Measurements from ENCODE around the gene FAM20C. TPM values are rescaled to one million over a fixed set of nuclear protein-coding genes. Genes with fewer than 3 reads are reported as not detected.

The FAM20C gene
- total RNA-seq, 3 donors from 2014 or later (not counting 1 experiment from before 2014, with no cell fraction given), result 1.2 to 8.6 (median 3.9) TPM

DNA sequence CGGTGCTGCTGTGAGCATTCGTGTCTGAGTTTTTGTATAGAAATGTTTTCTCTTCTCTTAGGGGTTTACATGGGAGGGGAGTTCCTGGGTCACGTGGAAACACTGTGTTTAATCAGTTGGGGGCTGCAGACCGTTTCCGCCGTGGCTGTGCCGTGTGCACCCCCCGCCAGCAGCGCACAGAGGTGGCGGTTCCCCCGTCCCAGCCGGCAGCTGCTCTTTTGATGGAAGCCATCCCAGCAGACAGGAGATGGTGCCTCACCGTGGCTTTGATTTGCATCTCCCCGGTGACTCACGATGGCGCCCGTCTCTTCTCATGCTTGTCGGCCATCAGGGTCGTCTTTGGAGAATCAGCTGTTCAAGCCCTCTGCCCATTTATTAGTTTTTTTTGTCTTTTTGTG lies 62.7 kb downstream of the FAM20C start:
- no peak overlapping the region for H3K27ac Mint-ChIP-seq
- WGBS (ENCODE audit: insufficient coverage), result 86% methylated on average over 19 of the region's 19 CpGs
- Histone ChIP-seq H3K27me3 (ENCODE audit: control insufficient read depth, insufficient read depth, low read length) (no peaks in the 10 kb centered on the region), H3K9me3 (ENCODE audit: control insufficient read depth, insufficient read depth, low read length) (no peaks in the 10 kb centered on the region), H3K36me3 (ENCODE audit: control insufficient read depth, insufficient read depth, low read length) (no peaks in the 10 kb centered on the region), H3K27ac (ENCODE audit: low read length) (no peak overlapping the region), H3K4me1 (ENCODE audit: control insufficient read depth, insufficient read depth, low read length) (no peaks in the 10 kb centered on the region), H3K4me3 (ENCODE audit: low read length) (no peak overlapping the region)
- TF ChIP-seq, protein P1, sequence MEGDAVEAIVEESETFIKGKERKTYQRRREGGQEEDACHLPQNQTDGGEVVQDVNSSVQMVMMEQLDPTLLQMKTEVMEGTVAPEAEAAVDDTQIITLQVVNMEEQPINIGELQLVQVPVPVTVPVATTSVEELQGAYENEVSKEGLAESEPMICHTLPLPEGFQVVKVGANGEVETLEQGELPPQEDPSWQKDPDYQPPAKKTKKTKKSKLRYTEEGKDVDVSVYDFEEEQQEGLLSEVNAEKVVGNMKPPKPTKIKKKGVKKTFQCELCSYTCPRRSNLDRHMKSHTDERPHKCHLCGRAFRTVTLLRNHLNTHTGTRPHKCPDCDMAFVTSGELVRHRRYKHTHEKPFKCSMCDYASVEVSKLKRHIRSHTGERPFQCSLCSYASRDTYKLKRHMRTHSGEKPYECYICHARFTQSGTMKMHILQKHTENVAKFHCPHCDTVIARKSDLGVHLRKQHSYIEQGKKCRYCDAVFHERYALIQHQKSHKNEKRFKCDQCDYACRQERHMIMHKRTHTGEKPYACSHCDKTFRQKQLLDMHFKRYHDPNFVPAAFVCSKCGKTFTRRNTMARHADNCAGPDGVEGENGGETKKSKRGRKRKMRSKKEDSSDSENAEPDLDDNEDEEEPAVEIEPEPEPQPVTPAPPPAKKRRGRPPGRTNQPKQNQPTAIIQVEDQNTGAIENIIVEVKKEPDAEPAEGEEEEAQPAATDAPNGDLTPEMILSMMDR (IDR thresholded peaks at IDR 0.05), result no peak
- H3K9me3 Mint-ChIP-seq, result no peaks in the 10 kb centered on the region
- H3K27me3 Mint-ChIP-seq (ENCODE audit: low read depth in 2 of 2), result peaks cover 0 to 3% of the 10 kb centered on the region in 2 donors
- no peak for ATAC-seq
- H3K4me3 Mint-ChIP-seq, result no peak overlapping the region
- H3K36me3 Mint-ChIP-seq, result no peaks in the 10 kb centered on the region
- DNase-seq, result no peak
- intact Hi-C loops (cut with micrococcal nuclease), result no loop called here
- no peaks in the 10 kb centered on the region for H3K4me1 Mint-ChIP-seq

DNA sequence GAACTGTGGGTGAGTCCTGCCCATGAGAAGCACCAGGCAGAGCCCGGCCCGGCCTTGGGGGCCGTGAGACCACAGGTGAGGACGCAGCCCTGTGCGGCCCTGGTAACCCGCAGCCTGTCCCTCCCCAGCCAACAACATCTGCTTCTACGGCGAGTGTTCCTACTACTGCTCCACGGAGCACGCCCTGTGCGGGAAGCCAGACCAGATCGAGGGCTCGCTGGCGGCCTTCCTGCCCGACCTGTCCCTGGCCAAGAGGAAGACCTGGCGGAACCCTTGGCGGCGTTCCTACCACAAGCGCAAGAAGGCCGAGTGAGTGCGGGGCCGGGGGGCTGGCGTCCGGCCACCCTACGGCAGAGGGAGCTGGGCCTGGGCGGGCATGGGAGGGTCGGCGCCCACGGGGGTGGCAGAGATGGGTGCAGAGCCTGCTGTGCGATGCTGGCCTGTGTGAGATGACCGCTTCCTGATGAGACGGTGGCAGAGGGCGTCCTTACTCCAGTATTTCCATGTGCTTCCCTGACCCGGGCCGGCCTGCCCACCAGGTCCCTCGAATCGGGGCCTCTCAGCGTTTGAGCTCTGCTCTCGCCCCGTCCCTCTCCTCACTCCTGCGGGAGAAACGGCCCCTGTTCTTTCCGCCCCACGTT lies 63.5 kb downstream of the FAM20C start:
- Mint-ChIP-seq H3K4me3 (no peak overlapping the region), H3K36me3 (no peaks in the 10 kb centered on the region), H3K9me3 (no peaks in the 10 kb centered on the region), H3K27ac (no peak overlapping the region), H3K27me3 (ENCODE audit: low read depth in 2 of 2) (peaks cover 0 to 3% of the 10 kb centered on the region in 2 donors), H3K4me1 (no peaks in the 10 kb centered on the region)
- no peaks in the 10 kb centered on the region for H3K4me1 ChIP-seq (ENCODE audit: control insufficient read depth, insufficient read depth, low read length)
- 94% methylated on average over 44 of the region's 44 CpGs for WGBS (ENCODE audit: insufficient coverage)
- no peak for ATAC-seq
- intact Hi-C loops (cut with micrococcal nuclease), result no loop called here
- no peaks in the 10 kb centered on the region for H3K36me3 ChIP-seq (ENCODE audit: control insufficient read depth, insufficient read depth, low read length)
- H3K9me3 ChIP-seq (ENCODE audit: control insufficient read depth, insufficient read depth, low read length), result no peaks in the 10 kb centered on the region
- TF ChIP-seq, protein P1 (IDR thresholded peaks at IDR 0.05), result no peak
- H3K4me3 ChIP-seq (ENCODE audit: low read length), result no peak overlapping the region
- no peaks in the 10 kb centered on the region for H3K27me3 ChIP-seq (ENCODE audit: control insufficient read depth, insufficient read depth, low read length)
- no peak for DNase-seq
- H3K27ac ChIP-seq (ENCODE audit: low read length), result no peak overlapping the region

DNA sequence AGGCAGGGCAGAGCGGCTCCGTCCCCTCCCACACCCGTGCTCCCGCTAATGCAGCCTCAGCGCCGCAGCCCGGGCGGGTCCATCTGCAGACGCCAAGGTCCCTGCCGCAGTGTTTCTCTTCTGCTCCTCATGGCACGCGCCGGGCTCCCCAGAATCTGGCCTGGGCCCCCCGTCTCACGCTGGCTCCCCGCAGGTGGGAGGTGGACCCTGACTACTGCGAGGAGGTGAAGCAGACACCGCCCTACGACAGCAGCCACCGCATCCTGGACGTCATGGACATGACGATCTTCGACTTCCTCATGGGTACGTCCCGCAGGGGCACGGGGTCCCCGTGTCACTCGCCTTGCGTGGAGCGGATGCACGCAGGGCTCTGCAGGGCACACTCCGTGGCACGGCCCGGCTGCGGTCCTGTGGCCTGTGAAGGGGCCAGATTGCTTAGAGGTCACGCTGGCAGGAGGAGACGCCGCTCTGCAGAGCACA lies 64.1 kb downstream of the FAM20C start:
- H3K4me1 Mint-ChIP-seq, result no peaks in the 10 kb centered on the region
- Histone ChIP-seq H3K4me1 (ENCODE audit: control insufficient read depth, insufficient read depth, low read length) (no peaks in the 10 kb centered on the region), H3K36me3 (ENCODE audit: control insufficient read depth, insufficient read depth, low read length) (no peaks in the 10 kb centered on the region), H3K9me3 (ENCODE audit: control insufficient read depth, insufficient read depth, low read length) (no peaks in the 10 kb centered on the region), H3K4me3 (ENCODE audit: low read length) (no peak overlapping the region), H3K27me3 (ENCODE audit: control insufficient read depth, insufficient read depth, low read length) (no peaks in the 10 kb centered on the region), H3K27ac (ENCODE audit: low read length) (no peak overlapping the region)
- H3K27ac Mint-ChIP-seq, result no peak overlapping the region
- 96% methylated on average over 38 of the region's 38 CpGs for WGBS (ENCODE audit: insufficient coverage)
- ATAC-seq, result no peak
- no peaks in the 10 kb centered on the region for H3K9me3 Mint-ChIP-seq
- intact Hi-C loops (cut with micrococcal nuclease), result no loop called here
- H3K36me3 Mint-ChIP-seq, result no peaks in the 10 kb centered on the region
- TF ChIP-seq, protein P1 (IDR thresholded peaks at IDR 0.05), result no peak
- no peak for DNase-seq
- H3K4me3 Mint-ChIP-seq, result no peak overlapping the region
- peaks cover 0 to 3% of the 10 kb centered on the region in 2 donors for H3K27me3 Mint-ChIP-seq (ENCODE audit: low read depth in 2 of 2)

All from natural killer cell (primary cell).